OCI-M1 (cell line): ENCODE results near the gene SLC66A2.
"Not testable (repeated sequence)": the region's sequence is repeated elsewhere in the genome, so short reads cannot be mapped to it uniquely, and the experiment has no call there.

Experiments used
- DNase-seq: peaks from one replicate; lab custom pipeline; 2025; lab: John Stamatoyannopoulos, UW

The SLC66A2 gene

DNA sequence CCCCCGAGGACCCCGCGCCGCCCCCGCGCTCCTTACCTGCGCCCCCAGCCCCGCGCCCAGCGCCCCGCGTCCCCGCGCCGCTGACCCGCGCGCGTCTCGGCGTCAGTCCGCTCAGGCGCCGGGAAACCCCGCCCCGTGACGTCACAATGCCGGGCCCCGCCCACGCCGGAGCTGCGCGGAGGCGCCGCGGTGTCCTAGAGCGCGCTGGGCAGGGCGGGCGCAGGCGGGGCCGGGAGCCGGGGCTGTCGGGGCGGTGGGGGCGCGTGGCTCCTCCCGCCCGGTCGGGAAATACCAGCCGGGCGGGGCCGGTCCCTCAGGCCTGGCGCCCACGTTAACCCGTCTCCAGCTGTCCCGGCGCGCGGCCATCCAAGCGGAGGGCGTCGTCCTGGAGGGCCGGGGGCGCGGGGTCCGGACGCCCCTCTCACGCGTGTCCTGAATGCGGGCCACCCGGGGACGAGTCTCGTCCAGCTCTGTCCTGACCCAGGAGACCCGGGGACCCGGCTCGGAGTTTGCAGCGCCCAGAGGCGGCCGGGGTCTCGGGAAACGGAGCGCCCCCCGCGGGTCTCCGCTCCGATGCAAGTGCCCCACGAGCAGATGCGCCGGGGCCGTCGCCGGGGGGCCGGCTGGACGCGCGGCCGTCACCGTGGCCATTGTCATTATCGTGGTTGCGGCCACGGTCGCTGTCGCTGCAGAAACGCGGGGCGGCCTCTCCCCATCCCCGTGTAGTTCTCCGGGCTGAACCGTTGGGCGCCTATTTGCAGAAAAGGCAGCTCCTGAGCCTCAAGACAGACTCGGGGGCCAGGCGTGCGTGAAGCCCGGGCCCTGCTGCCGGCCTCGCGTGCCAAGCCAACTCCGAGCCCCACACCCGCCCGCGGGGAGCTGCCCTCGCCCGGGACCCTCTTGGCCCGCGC, at the start of gene SLC66A2:
Gene SLC66A2 (minus strand): TSS at position 109 of the 911 bp plus-strand sequence. CDS start 727 bp downstream, outside the sequence.
- DNase-seq, result peak; percentile 90

GRCh38 chr18:80000877-80001276, 49.4 kb upstream of the SLC66A2 start:
- DNase-seq, result no peak

GRCh38 chr18:79999701-80000100, 48.2 kb upstream of the SLC66A2 start:
- not testable (repeated sequence) for DNase-seq

DNA sequence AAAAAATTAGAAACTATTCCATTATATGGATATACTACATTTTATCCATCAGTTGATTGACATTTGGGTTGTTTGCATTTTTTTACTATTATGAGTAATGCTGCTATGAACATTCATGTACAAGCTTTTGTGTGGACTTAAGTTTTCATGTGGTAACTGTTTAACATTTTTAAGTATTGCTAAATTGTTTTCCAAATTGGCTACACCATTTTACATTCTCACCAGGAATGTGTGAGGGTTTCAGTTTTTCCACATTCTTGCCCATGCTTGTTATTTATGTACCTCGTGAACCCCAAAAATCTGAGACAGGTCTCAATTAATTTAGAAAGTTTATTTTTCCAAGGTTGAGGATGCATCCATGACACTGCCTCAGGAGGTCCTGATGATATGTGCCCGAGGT, 40.0 kb upstream of the SLC66A2 start:
- no peak for DNase-seq

DNA sequence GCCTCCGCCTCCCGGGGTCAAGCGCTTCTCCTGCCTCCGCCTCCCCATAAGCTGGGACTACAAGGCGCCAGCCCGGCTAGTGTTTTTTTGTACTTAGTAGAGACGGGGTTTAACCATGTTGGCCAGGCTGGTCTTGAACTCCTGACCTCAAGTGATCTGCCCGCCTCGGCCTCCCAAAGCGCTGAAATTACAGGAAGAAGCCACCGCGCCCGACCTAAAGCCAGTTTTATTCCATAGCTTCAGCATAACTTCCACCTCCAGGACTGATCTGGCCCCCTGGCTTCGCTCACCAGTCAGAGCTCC, 37.7 kb upstream of the SLC66A2 start:
- no peak for DNase-seq

DNA sequence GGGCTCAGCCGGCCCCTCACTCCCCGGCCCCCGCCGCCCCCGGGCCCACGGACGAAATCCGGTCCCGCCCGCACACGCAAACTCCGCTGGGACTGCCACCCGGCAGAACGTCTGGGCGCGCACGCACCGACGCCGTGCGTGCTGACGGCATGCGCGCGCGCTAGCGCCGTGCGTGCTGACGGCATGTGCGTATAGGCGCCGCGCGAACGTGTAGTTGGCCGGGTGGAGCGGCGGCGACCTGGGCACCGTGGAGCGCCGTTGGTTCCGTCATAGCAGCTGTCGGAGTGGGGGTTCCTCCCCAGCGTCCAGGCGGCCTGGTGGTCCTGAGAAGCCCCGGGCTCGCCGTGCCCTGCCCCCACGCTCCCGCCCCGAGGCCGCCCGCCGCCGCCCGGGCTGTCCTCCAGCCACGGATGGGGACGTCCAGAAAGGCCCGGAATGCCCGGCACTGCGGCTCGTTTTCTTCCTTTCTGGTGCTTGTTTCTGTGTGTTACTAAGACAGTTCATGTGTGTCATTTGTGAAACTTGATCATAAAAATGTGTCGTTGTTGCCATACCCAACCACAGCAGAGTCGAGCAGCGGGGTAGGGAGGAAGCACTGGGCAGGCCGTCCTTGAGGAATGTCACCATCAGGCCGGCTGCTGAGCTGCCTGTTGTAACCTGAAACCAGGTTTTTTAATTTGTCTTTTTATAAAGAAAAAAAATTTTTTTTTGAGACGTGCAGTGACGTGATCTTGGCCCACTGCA, 37.2 kb upstream of the SLC66A2 start, which contains the start of gene TXNL4A:
Gene TXNL4A (minus strand): TSS at position 113 of the 744 bp plus-strand sequence. CDS start 171 bp downstream, outside the sequence.
- peak; percentile 92 for DNase-seq

DNA sequence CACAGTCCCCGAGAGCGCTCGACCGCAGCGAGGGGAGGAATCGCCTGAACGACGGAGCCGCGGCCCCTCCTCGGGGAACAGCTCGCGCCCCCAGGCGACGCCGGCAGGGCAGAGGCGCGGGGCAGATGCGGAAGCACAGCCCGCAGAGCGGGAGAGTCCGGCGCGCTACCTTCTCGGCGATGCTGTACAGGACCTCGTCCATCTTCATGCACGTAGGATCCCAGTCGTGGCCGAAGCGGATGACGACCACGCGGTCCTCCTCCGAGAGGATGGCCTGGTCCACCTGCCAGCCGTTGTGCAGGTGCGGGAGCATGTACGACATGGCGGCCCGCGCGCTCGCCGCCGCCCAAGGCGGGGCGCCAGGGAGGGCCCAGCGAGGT, 36.6 kb upstream of the SLC66A2 start:
- DNase-seq, result peak; percentile 79

GRCh38 chr18:79987566-79987965, 36.1 kb upstream of the SLC66A2 start:
- no peak for DNase-seq

GRCh38 chr18:79986726-79987125, 35.3 kb upstream of the SLC66A2 start:
- DNase-seq, result no peak

DNA sequence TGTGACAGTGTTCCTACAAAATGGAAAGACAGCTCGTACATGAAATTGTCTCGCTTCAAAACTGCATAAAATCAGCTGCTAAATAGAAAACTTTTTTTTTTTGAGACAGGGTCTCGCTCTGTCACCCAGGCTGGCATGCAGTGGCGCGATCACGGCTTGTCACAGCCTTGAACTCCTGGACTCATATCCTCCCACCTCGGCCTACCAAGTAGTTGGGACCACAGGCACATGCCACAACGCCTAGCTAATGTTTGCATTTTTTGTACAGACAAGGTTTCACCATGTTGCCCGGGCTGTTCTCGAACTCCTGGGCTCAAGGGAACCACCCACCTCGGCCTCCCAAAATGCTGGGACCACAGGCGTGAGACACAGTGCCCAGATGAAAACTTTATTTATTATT, 33.7 kb upstream of the SLC66A2 start:
- DNase-seq, result no peak

GRCh38 chr18:79983793-79984192, 32.3 kb upstream of the SLC66A2 start:
- no peak for DNase-seq

GRCh38 chr18:79983253-79983652, 31.8 kb upstream of the SLC66A2 start:
- no peak for DNase-seq

GRCh38 chr18:79982736-79983135, 31.3 kb upstream of the SLC66A2 start:
- DNase-seq, result peak; percentile 79

DNA sequence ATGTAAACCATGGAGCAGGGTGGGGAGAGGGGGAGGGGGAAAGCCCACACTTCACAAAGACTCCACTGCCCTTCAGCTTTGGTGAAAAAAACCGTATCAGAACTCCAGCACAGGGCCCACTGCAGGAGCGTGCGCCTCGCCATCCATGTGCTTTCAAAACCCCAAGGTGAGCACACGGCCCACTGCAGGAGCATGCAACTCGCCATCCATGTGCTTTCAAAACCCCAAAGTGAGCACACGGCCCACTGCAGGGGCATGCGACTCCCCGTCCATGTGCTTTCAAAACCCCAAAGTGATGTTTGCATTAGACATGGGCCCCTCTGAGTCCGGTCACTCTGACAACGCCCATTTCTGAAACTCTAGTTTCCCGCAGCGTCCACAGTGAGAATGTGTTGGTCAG, 29.1 kb upstream of the SLC66A2 start:
- no peak for DNase-seq

DNA sequence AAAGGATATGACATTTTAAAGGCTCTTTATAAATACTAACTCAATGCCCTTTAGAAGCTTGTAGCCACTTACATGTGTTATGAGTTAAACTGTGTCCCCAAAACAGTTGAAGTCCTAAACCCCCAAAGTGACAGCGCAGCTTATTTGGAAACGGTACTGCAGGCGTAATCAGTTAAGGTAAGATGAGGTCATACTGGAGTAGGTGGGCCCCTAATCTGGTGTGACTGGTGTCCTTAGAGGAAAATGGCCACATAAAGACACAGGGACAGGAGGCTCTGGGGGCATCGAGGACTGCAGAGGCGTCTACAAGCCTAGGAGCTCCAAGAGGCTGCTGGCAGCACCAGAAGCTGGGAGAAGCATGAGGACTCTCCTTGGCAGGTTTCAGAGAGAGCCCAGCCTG, 28.4 kb upstream of the SLC66A2 start:
- no peak for DNase-seq

DNA sequence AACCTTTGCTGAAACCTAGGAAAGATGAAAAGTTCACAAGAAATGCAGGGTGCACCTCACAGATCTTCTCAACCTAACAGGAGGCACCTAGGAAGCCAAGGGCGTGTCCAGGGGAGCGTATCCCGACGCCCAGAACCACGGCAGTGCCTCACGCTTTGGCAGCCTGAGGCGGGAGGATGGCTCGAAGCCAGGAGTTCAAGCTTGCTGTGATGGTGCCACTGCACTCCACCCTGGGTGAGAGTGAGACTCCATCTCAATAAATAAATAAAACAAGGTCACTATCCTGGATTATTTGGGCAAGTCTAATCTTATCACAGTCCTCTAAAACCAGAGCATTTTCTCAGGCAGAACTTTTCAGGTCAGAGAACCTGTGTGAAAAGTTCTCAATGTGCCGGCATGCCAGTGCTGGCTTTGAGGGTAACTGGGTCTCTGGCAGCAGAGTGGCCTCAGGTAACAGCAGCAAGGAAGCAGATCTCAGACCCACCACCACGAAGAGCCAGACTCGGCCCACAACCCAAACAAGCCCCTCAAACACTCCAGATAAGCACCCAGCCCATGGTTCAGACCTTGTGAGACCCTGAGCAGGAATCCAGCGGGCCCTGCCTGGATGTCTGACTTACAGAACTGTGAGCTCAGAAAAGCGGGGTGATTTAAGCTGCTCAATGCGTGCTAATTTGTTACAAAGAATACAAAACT, 24.7 kb upstream of the SLC66A2 start:
- no peak for DNase-seq

GRCh38 chr18:79975043-79975442, 23.6 kb upstream of the SLC66A2 start:
- peak; percentile 91 for DNase-seq

GRCh38 chr18:79974025-79974654, 22.7 kb upstream of the SLC66A2 start:
- peak; percentile 58 for DNase-seq

DNA sequence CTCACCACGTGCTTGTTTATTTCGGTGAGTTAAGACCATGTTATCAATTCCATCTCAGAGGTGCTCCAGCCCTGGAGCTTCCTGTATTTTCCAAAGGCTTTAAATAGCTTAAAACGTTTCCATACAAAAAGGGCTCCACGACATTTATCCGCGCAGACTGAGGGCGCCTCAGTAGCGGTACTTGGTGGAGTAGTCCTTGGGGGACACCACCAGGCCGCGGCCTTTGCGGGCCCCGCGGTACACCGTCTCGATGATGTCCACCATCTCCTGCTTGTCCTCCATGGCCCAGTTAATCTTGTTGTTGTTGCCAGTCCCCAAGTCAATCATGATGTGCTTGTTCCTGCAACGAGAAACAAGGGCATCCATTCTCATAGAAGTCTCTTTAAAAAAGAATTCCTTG, 22.1 kb upstream of the SLC66A2 start:
- no peak for DNase-seq

GRCh38 chr18:79972720-79973119, 21.3 kb upstream of the SLC66A2 start:
- no peak for DNase-seq

DNA sequence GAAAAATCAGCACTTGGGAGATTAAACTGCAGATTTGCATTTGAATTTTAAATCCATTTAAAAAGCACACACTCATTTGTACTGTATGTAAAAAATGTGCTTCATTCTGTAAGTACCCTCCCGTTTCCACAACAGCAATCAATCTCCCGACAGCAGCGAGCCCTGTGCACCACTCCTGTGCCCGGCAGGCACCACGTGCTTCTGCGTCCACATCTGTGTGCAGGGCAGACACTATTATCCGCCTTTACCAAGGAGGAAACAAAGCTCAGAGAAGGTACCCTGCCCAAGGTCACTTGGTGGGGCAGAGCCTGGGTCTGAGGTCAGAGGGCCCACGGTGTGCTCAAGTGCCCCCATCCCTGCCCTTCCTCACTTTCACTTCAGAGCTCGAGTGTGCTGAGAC, 20.5 kb upstream of the SLC66A2 start:
- DNase-seq, result no peak
